CD4-positive, alpha-beta T cell treated with Interleukin-15 for 4 hours (primary cell): ENCODE measurements around the gene SBF2.

Source experiments
- DNase-seq: peaks from one replicate; pipeline ENCODE4 v3.0.0-alpha.2; 2020; ENCODE audit warnings: low spot score

The SBF2 gene

GRCh38 chr11:9773524-9773923 lies 520.5 kb downstream of the SBF2 start:
- DNase-seq: no peak

- no peak for DNase-seq
Observed at GRCh38 chr11:9772218-9772617, 521.8 kb downstream of the SBF2 start.

DNA sequence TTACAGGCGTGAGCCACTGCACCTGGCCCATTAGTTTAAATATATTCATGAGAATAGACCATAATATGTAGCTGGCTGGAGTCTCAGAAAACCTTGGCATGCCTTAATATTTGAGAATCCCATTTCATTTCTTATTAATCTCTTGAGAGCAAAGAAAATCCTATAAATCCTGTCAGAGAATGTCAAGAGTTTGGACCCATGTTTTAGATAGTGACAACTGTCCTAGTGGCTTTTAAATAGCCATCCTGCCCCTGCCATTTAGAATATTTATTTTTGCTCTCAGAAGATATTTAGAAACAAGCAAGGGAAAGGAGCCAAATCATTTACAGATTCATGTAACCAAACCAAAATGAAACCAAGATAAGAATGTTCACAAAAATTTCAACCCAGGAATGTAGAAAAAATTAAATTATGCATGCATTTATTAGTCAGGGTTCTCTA lies 522.9 kb downstream of the SBF2 start:
- DNase-seq: no peak

DNA sequence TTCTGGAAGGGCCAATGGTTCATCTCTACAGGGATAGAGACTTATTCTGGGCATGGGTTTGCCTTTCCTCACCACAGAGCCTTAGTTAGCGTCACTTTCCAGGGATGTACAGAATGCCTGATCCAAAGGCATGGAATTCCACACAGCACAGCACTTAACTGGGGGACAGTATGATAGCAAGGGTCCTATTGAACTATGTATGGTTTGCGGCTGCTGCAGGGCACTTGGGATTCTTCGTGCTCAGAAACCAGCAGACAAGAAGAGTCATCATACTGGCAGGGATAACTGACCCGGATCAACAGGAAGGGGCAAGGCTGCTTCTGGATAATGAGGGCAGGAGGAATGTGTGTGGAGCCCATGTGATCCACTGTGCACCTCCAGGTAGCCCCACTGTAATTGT lies 524.4 kb downstream of the SBF2 start:
- no peak for DNase-seq

DNA sequence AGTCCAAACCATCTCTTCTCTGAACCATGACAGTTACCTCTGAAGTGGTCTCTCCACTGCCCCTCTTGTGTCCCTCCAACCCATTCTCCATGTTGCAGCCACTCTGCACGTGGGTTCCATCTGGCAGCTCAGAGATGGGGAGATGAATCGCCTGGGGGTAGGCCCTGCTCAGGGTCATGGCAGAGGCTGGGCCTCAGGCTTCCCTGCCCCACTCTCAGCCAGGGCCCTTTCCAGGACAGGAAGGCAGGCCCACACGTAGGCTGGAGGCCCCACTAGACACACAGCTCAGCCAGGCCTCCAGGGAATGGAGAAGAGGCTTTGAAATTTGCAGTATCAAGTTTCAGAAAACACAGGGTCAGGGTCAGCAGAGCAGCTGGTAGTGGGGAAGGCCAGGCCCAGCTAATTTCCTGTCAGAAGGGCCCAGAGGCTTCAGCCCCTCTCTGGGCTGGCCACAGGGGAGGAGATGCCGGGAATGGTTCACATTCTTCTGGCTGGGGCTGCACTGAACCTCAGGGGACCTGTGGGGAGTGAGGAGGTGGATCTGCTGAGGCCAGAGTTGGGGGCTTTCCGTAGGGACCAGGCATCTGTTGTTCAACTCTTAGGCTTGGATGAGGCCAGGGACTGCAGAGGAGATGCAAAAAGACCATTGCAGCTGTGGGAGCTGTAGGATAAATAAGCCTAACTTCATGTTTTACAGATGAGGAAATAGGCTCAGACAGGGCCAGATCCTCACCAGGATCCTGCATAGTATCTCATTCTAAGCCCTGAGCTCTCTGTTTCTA lies 528.5 kb downstream of the SBF2 start:
- no peak for DNase-seq

- no peak for DNase-seq
Observed at GRCh38 chr11:9763301-9763700, 530.7 kb downstream of the SBF2 start.

- DNase-seq: no peak
Observed at GRCh38 chr11:9762531-9762930, 531.5 kb downstream of the SBF2 start.

GRCh38 chr11:9761441-9761945 lies 532.5 kb downstream of the SBF2 start:
- DNase-seq: no peak

GRCh38 chr11:9760193-9760575 lies 533.8 kb downstream of the SBF2 start:
- no peak for DNase-seq

GRCh38 chr11:9759519-9760192 lies 534.4 kb downstream of the SBF2 start:
- DNase-seq: peak; percentile 94

- DNase-seq: peak; percentile 38
Observed at GRCh38 chr11:9758637-9759518, 535.1 kb downstream of the SBF2 start.

- peak; percentile 90 for DNase-seq
Observed at GRCh38 chr11:9757809-9758636, 536.0 kb downstream of the SBF2 start.

- DNase-seq: no peak
Observed at GRCh38 chr11:9756878-9757277, 537.1 kb downstream of the SBF2 start.

GRCh38 chr11:9756461-9756860 lies 537.6 kb downstream of the SBF2 start:
- no peak for DNase-seq

GRCh38 chr11:9755561-9756185 lies 538.3 kb downstream of the SBF2 start:
- no peak for DNase-seq

DNA sequence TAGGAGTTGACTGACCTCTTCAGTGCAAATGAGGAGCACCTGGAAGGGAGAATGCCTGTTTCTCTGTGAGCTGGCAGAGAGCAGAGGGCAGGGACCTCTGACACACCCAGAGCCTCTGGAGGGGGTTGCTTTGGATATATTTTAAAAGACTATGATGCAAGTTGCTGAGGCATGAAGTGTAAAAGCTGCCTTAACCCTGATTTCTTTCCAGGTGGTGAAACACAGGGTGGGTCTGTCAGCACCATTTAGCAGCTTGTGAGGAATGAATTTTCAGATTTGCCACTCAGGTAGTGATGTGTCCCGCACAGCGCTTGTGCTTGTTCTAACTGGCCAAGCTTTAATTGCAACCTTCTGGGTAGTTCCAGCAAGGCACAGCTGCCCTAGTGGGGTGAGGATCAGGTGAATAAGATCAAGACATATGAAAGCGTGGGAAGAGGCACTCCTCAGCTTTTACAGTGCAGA lies 540.0 kb downstream of the SBF2 start:
- no peak for DNase-seq

GRCh38 chr11:9753021-9753420 lies 541.0 kb downstream of the SBF2 start:
- no peak for DNase-seq

- DNase-seq: no peak
Observed at GRCh38 chr11:9752091-9752490, 541.9 kb downstream of the SBF2 start.

GRCh38 chr11:9750551-9750950 lies 543.5 kb downstream of the SBF2 start:
- no peak for DNase-seq

GRCh38 chr11:9748361-9748970 lies 545.6 kb downstream of the SBF2 start:
- DNase-seq: peak; percentile 60
